Ammon's horn (tissue), 1 donor: Measurements from ENCODE around the gene NOX3.

Experiments used
- DNase-seq: peaks from one replicate; pipeline ENCODE4 v3.0.0-alpha.2; 2016; ENCODE audit warnings: low spot score

The NOX3 gene

DNA sequence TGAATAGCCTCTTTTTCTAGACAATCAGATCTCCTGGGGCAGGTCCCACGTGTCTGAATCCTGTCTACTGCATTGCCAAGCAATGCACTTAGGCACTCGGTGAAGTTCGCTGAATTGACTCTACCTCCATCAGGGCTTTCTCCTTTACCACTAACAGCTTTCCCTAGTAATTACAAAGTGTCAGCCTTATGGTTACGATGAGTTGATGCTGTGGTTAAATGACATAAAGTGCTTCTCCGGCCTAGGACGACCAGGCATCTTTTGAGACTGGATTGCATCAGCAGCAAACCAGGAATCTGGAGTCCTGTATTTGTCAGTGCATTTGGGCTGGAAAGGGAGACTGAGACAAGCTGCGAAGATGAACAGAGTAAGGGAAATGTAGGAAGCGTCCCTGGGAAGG lies 21.5 kb downstream of the NOX3 start:
- no peak for DNase-seq

- DNase-seq = no peak
Measured at GRCh38 chr6:155432293-155432692, 23.3 kb downstream of the NOX3 start.

- no peak for DNase-seq
Measured at GRCh38 chr6:155429321-155429893, 26.2 kb downstream of the NOX3 start.

- no peak for DNase-seq
Measured at GRCh38 chr6:155426408-155426945, 29.2 kb downstream of the NOX3 start.

DNA sequence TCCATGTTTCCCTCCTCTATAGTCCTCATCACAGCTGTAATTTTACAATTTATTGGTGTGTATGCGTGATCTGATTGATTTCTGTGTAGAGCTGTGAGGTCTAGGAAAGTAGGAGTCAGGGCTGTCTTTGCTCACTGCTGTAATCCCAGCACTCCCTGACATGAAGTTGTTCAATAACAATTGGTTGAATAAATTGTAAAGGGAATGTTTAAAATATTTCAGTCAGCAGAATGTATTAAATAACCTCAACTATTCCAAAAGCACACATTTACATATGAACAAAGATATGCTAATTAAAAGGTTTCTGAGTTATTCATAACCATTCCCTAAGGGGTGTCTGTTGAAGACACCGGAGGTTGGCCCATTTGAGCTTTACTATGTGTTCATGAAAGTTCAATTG lies 31.5 kb downstream of the NOX3 start:
- no peak for DNase-seq

DNA sequence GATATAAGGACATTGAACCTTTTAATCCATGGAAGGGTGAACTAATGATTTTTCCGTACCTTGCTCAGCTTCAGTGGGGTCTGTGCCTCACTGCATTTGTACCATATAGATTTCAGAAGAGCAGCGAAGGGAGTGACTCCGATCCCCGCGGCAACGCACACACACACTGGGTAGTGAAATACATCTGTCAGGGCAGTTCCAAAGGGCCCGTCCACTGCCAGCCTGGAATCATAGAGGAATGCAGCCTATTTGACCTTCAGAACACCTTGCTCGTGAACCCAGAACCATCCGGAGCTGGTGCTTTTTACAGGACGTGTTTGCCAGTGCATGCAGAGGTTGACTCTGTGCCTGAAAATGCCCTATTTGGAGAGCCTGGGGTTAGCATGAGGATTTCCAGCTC lies 33.0 kb downstream of the NOX3 start:
- no peak for DNase-seq

- no peak for DNase-seq
Measured at GRCh38 chr6:155420492-155420891, 35.1 kb downstream of the NOX3 start.

DNA sequence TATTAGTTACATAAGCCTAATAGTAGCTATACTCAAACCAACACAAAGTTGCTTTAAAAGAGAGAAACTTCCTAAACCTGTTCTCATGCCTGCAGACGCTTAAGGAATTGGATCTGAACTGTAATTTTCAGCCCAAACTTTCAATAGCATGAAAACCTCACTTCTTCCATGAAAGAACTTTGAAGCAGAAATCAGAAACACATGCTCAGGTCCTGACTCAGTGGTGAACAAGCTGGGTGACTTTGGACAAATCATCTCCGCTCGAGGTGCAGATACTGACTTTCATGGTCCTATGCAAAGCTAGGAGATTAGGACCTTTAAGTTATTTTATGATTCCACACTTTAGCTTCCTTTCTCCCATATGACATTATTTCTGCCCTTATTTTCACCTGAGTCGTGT lies 36.5 kb downstream of the NOX3 start:
- no peak for DNase-seq

DNA sequence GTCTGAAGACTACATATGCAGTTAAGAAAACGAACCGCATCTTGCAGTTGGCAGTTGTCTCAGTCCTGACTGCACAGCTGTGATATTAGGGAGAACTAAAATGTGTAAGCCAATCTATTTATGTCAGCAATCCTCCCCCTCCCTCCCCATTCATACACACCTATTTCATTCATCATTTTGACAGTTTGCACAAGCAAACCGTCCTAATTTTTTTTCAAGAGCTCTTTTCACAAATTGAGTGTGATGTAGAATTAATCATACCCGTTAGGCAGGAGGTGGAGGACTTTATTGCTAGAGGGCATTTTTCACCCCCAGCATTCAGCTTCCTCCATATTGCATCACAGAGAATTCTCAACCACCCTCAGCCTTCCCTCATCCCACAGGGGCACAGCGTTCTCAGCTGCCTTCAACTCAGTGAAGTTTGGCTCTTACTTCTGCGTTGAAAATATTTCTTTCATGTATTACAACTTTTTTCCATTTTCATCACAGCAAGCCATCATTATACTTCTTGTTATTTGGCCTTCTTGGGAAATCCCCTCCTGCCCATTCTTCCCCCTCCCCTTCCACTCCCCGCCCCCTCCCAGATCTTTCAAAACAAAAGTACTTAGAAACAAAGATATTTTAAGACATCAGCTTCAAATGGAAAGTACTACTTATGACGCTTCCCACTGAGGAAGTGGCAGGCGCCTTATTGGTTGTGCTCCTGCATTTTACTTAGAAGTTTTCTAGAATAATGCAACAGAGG lies 37.5 kb downstream of the NOX3 start:
- peak; percentile 40 for DNase-seq

- no peak for DNase-seq
Measured at GRCh38 chr6:155417454-155417853, 38.2 kb downstream of the NOX3 start.

- no peak for DNase-seq
Measured at GRCh38 chr6:155415953-155416352, 39.7 kb downstream of the NOX3 start.

DNA sequence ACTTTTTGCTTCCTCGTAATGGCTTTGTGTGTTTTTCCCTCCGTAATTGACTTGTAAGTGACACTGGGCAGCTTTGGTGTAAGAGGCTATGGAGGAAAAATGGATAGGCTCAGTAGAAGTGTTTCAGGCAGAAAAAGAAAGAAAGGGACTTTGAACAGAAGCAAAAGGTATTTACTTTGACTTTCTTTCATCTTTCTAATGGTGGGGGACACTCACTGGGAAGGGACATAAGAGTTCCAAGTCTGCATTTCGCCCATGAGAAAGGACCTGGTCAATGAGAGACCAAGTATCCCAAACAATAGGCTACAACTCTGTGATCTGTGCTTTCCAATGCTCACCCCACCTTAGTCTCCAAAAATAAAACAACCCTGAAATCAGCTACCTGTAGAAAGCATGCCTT lies 41.6 kb downstream of the NOX3 start:
- DNase-seq = no peak

DNA sequence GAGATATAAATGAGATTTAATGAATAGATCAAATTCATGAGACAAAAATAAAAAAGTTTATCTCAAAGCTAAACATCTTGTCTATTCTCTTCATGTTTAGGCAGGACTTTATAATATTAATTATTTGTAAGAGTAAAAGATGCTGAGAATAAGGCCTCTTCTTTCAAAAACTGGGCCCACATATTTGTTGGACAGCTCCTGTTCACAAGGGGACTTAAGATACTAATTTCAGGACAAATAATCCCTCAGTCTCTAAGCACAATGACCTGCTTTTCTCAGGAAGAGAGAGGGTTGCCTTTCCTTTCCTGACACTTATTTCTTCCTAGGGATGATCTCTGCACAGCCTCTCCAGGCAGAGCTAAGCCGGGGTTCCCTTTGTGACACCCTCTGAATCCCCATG lies 43.3 kb downstream of the NOX3 start:
- no peak for DNase-seq

GRCh38 chr6:155411154-155412052 lies 44.2 kb downstream of the NOX3 start:
- DNase-seq = peak; percentile 31

DNA sequence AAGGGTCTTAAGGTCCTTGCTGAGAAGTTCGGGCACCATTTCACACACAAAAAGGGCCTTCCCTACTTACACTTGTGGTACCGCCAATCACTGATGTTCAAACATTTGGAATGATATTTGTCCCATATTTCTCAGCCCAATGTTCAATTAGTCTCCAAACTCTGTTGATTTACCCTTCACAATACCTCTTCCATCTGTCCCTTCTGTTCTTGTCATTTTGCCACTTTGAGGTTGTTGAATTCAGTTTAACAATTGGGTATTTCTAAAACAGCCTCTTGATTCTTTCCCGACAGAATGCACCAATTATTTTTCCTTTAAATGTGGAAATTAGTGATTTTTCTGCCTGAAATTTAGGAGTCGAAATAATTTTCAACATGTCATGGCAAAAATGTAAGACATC lies 46.2 kb downstream of the NOX3 start:
- peak; percentile 21 for DNase-seq

DNA sequence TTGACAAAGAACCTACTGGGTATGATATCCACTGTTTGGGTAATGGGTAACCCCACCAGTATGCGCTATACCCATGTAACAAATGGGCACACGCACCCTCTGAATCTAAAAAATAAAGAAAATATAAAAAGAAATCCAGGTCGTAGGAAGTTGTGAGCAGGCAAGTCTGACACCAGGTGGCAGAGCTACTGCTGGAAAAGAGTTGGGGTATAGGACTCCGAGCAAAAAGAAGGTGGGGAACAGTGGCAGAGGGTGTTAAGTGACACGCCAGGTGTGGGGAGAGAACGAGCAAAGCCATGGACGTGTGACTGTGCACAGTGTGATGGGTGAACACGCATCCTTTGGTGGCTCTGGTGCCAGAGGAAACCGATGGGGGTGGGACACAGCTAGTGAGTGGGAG lies 46.7 kb downstream of the NOX3 start:
- no peak for DNase-seq

DNA sequence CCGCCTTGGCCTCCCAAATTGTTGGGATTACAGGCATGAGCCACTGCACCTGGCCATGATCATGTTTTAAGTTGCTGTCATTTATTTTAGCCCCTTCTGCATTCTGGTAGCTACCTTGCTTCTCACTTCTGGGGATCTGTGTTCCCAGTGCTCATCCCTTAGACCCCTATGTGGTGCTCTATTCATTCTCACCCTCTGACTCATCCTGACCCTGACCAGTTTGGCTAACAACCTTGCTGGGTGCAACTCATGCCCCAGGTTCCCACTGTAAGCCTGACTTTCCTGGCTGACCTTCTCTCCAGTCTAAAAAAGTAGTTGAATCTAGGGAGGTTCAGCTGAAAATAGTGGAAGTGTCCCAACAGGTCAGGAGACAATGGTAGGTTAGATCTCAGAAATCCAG lies 47.4 kb downstream of the NOX3 start:
- no peak for DNase-seq

DNA sequence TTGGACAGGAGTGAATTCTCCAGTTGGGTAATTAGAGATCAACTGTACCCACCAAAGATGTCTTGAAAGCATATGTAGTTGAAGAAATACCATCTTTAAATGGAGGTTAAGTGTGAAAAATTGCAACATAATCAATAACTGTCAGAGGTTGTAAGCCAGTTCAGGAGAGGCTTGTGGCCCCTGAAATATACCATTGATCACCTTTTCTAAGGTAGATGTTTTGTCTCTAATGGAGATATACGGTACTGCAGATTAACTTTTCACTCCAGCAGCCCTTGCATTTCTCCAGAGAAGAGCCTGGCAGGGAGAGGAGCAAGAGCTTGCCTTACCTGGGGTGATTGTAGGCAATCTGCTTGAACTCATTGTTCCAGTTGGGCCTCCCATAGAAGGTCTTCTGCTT lies 48.8 kb downstream of the NOX3 start:
- DNase-seq = no peak

- no peak for DNase-seq
Measured at GRCh38 chr6:155404937-155405336, 50.7 kb downstream of the NOX3 start.

DNA sequence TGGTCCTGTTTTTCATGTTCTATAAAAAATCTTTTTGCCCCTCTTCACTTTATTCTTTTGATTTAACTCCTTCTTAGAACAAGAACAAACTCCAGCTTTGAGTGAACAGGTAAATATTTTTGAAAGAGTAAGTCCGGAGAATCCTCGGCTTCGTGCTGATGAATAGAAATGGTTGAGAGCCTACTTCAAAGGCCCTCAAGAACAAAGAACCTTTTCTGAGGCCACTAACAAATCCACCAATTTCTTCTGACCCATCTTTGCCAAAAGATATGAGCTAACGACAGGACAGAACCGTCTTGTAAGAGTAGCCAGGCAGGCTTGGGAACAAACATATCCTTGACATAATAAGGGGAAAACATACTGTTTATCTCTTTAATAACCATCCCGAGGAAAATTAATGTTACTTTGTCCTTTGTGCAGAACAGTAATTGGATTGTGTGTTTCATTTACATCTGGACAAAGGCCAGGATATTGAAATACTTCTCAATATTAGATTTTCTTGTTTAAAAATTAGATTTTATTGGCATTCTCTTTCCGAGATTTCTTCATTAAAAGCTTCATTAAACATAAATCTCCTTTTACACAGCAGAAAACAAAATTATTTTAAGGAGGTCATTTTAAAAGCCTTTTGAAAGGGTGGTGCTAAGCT lies 52.9 kb downstream of the NOX3 start:
- no peak for DNase-seq

GRCh38 chr6:155400654-155400965 lies 55.0 kb downstream of the NOX3 start:
- peak; percentile 50 for DNase-seq
